ENCODE measurements around the gene UBASH3A.

The UBASH3A gene

GRCh38 chr21:42412636-42412933 is 8.9 kb downstream of the UBASH3A start:
- no peak for DNase-seq

- no peak for DNase-seq
These were observed 9.4 kb downstream of the UBASH3A start for GRCh38 chr21:42413093-42413492.

GRCh38 chr21:42413500-42413899 is 9.8 kb downstream of the UBASH3A start:
- no peak for DNase-seq

- DNase-seq: no peak
These were observed 10.4 kb downstream of the UBASH3A start for GRCh38 chr21:42414066-42414465.

GRCh38 chr21:42414553-42414927 is 10.8 kb downstream of the UBASH3A start:
- no peak for DNase-seq

- peak; percentile 7 for DNase-seq
These were observed 11.4 kb downstream of the UBASH3A start for GRCh38 chr21:42414928-42415769.

GRCh38 chr21:42417533-42417932 is 13.8 kb downstream of the UBASH3A start:
- DNase-seq: no peak

- DNase-seq: no peak
These were observed 15.2 kb downstream of the UBASH3A start for GRCh38 chr21:42418886-42419285.

- DNase-seq: no peak
These were observed 16.1 kb downstream of the UBASH3A start for GRCh38 chr21:42419845-42420244.

GRCh38 chr21:42421018-42421793 is 17.5 kb downstream of the UBASH3A start:
- no peak for DNase-seq

- DNase-seq: no peak
These were observed 19.5 kb downstream of the UBASH3A start for GRCh38 chr21:42423197-42423675.

- DNase-seq: no peak
These were observed 20.0 kb downstream of the UBASH3A start for GRCh38 chr21:42423685-42424084.

- DNase-seq: no peak
These were observed 21.3 kb downstream of the UBASH3A start for GRCh38 chr21:42424914-42425541.

- no peak for DNase-seq
These were observed 21.9 kb downstream of the UBASH3A start for GRCh38 chr21:42425591-42425990.

GRCh38 chr21:42426424-42426823 is 22.7 kb downstream of the UBASH3A start:
- no peak for DNase-seq

GRCh38 chr21:42426876-42427480 is 23.3 kb downstream of the UBASH3A start:
- no peak for DNase-seq

GRCh38 chr21:42427809-42428419 is 24.2 kb downstream of the UBASH3A start:
- DNase-seq: no peak

- no peak for DNase-seq
These were observed 25.3 kb downstream of the UBASH3A start for GRCh38 chr21:42429021-42429420.

- DNase-seq: no peak
These were observed 26.2 kb downstream of the UBASH3A start for GRCh38 chr21:42429856-42430255.

GRCh38 chr21:42430521-42430920 is 26.8 kb downstream of the UBASH3A start:
- no peak for DNase-seq

- DNase-seq: no peak
These were observed 27.5 kb downstream of the UBASH3A start for GRCh38 chr21:42431196-42431595.

GRCh38 chr21:42432695-42433094 is 29.0 kb downstream of the UBASH3A start:
- no peak for DNase-seq
